ENCODE data around the gene CFAP161.

The CFAP161 gene

GRCh38 chr15:81161851-81162250, 27.8 kb downstream of the CFAP161 start:
- Histone ChIP-seq H3K4me1 (ENCODE audit: insufficient read depth, low read length, poor library complexity, severe bottlenecking) (peaks cover 16% of the 10 kb centered on the region), H3K4me2 (ENCODE audit: low read depth, low read length, poor library complexity, severe bottlenecking) (peak overlapping the region; percentile 35), H3F3A (ENCODE audit: low read depth) (no peaks in the 10 kb centered on the region), H3K4me3 (ENCODE audit: low read length, poor library complexity, severe bottlenecking) (no peak overlapping the region), H2AFZ (ENCODE audit: low read length) (no peak overlapping the region), H4K20me1 (ENCODE audit: insufficient read depth, low read length, poor library complexity, severe bottlenecking) (no peaks in the 10 kb centered on the region), H3K9ac (ENCODE audit: low read depth, low read length, poor library complexity, severe bottlenecking) (no peak overlapping the region), H3K36me3 (ENCODE audit: insufficient read depth, low read length) (no peaks in the 10 kb centered on the region), H3K27me3 (ENCODE audit: insufficient read depth, low read length, poor library complexity, severe bottlenecking) (no peaks in the 10 kb centered on the region), H3K79me2 (ENCODE audit: insufficient read depth, low read length) (no peaks in the 10 kb centered on the region), H3K9me3 (ENCODE audit: insufficient read depth, low read depth, low read length) (no peaks in the 10 kb centered on the region), H3K9me2 (replicated peaks; ENCODE audit: low read depth, low read length) (no peaks in the 10 kb centered on the region)
- TF ChIP-seq CTCF (conservative IDR thresholded peaks at IDR 0.05; ENCODE audit: low read length), result no peak
- TF ChIP-seq EZH2phosphoT487 (IDR thresholded peaks at IDR 0.05; ENCODE audit: borderline replicate concordance), result no peak

- Histone ChIP-seq H3K4me2 (ENCODE audit: low read depth, low read length, poor library complexity, severe bottlenecking) (no peak overlapping the region), H2AFZ (ENCODE audit: low read length) (no peak overlapping the region), H3K27me3 (ENCODE audit: insufficient read depth, low read length, poor library complexity, severe bottlenecking) (no peaks in the 10 kb centered on the region), H3K4me1 (ENCODE audit: insufficient read depth, low read length, poor library complexity, severe bottlenecking) (peaks cover 16% of the 10 kb centered on the region), H3K36me3 (ENCODE audit: insufficient read depth, low read length) (no peaks in the 10 kb centered on the region), H4K20me1 (ENCODE audit: insufficient read depth, low read length, poor library complexity, severe bottlenecking) (no peaks in the 10 kb centered on the region), H3F3A (ENCODE audit: low read depth) (no peaks in the 10 kb centered on the region), H3K79me2 (ENCODE audit: insufficient read depth, low read length) (no peaks in the 10 kb centered on the region), H3K9me2 (replicated peaks; ENCODE audit: low read depth, low read length) (no peaks in the 10 kb centered on the region), H3K9ac (ENCODE audit: low read depth, low read length, poor library complexity, severe bottlenecking) (no peak overlapping the region), H3K9me3 (ENCODE audit: insufficient read depth, low read depth, low read length) (no peaks in the 10 kb centered on the region), H3K4me3 (ENCODE audit: low read length, poor library complexity, severe bottlenecking) (no peak overlapping the region)
- no peak for TF ChIP-seq CTCF (conservative IDR thresholded peaks at IDR 0.05; ENCODE audit: low read length)
- no peak for TF ChIP-seq EZH2phosphoT487 (IDR thresholded peaks at IDR 0.05; ENCODE audit: borderline replicate concordance)
These were observed 30.1 kb downstream of the CFAP161 start for GRCh38 chr15:81163961-81164800.

GRCh38 chr15:81165535-81165934, 31.5 kb downstream of the CFAP161 start:
- TF ChIP-seq EZH2phosphoT487 (IDR thresholded peaks at IDR 0.05; ENCODE audit: borderline replicate concordance) (no peak), CTCF (conservative IDR thresholded peaks at IDR 0.05; ENCODE audit: low read length) (no peak)
- Histone ChIP-seq H4K20me1 (ENCODE audit: insufficient read depth, low read length, poor library complexity, severe bottlenecking) (no peaks in the 10 kb centered on the region), H3K79me2 (ENCODE audit: insufficient read depth, low read length) (no peaks in the 10 kb centered on the region), H3K27me3 (ENCODE audit: insufficient read depth, low read length, poor library complexity, severe bottlenecking) (no peaks in the 10 kb centered on the region), H3K36me3 (ENCODE audit: insufficient read depth, low read length) (no peaks in the 10 kb centered on the region), H3K9ac (ENCODE audit: low read depth, low read length, poor library complexity, severe bottlenecking) (no peak overlapping the region), H3F3A (ENCODE audit: low read depth) (no peaks in the 10 kb centered on the region), H3K9me2 (replicated peaks; ENCODE audit: low read depth, low read length) (no peaks in the 10 kb centered on the region), H3K4me1 (ENCODE audit: insufficient read depth, low read length, poor library complexity, severe bottlenecking) (peaks cover 16% of the 10 kb centered on the region), H3K9me3 (ENCODE audit: insufficient read depth, low read depth, low read length) (no peaks in the 10 kb centered on the region), H2AFZ (ENCODE audit: low read length) (no peak overlapping the region), H3K4me3 (ENCODE audit: low read length, poor library complexity, severe bottlenecking) (no peak overlapping the region), H3K4me2 (ENCODE audit: low read depth, low read length, poor library complexity, severe bottlenecking) (no peak overlapping the region)

Data from Loucy (cell line).